ENCODE results near the gene IL9R. TPM values are rescaled to one million over a fixed set of nuclear protein-coding genes. Genes with fewer than 3 reads are reported as not detected.

The IL9R gene
- total and polyA plus RNA-seq, 2 of the 4 experiments (the other 2 are of a cell fraction), result 0.05 TPM; not detected in 1

DNA sequence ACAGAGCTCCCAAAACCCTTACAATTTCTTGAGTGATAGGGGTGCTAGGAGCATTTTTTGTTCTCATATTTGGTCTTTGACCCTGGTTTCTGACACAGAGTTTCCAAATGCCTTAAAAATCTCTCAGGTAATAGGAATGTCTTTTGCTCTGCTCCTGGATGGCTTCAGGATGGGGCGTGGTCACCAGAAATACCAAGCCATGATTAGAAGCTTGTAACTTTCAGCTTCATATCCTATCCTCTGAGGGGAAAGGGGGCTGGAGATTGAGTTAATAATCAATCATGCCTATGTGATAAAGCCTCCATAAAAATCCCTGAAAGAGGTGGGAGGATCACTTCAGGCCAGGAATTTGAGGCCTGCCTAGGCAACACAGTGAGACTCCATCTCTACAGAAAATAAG is 34.6 kb upstream of the IL9R start:
- H3K27me3 ChIP-seq (ENCODE audit: control insufficient read depth, insufficient read depth, low read length), result no peaks in the 10 kb centered on the region
- ChIA-PET CTCF (no interaction called here), POLR2A (ENCODE audit: unreplicated experiment) (no interaction called here)
- H3K23ac ChIP-seq (ENCODE audit: low read depth, low read length), result no peak overlapping the region
- DNase-seq (no peak), ATAC-seq (ENCODE audit: low read depth) (no peak)
- no peak overlapping the region for H2BK20ac ChIP-seq (ENCODE audit: low read depth, low read length)
- no TSS peak for BruUV-seq (replicated peaks)
- in situ Hi-C loops (cut with MboI; ENCODE audit: low sequenced_read_pairs), result no loop called here
- TF ChIP-seq MXI1 (IDR thresholded peaks at IDR 0.05; ENCODE audit: borderline replicate concordance, low read depth, low read length) (no peak), CHD1 (IDR thresholded peaks at IDR 0.05; ENCODE audit: low read depth, low read length) (no peak), FOS (IDR thresholded peaks at IDR 0.05; ENCODE audit: low read depth, low read length) (no peak), RAD21 (IDR thresholded peaks at IDR 0.05; ENCODE audit: low read length) (no peak), POLR2A (IDR thresholded peaks at IDR 0.05; ENCODE audit: low read depth, low read length) (no peak), RFX5 (IDR thresholded peaks at IDR 0.05; ENCODE audit: low read depth, low read length) (no peak), RCOR1 (IDR thresholded peaks at IDR 0.05; ENCODE audit: insufficient replicate concordance, low read length) (no peak)
- no peaks in the 10 kb centered on the region for H3K79me1 ChIP-seq (ENCODE audit: low read depth in 1 of 2, low read length in 2 of 2)
- intact Hi-C loops (cut with micrococcal nuclease), result no loop called here
- H2AFZ ChIP-seq (replicated peaks; ENCODE audit: low read length, poor library complexity), result no peak overlapping the region
- no CpG with 5 or more reads among the region's 1 CpG for WGBS, 2 experiments (ENCODE audit: extremely low coverage in 2 of 2, insufficient read length in 1 of 2)
- no peak overlapping the region for H3K18ac ChIP-seq (ENCODE audit: low read depth, low read length)
- H3K9me1 ChIP-seq (ENCODE audit: insufficient read depth, low read length), result no peaks in the 10 kb centered on the region
- no peak overlapping the region for H3K4me3 ChIP-seq (ENCODE audit: insufficient read depth, low read depth, low read length)
- no peak overlapping the region for H2BK120ac ChIP-seq (ENCODE audit: low read depth, low read length)
- H4K91ac ChIP-seq (ENCODE audit: insufficient read depth, low read depth, low read length), result no peak overlapping the region
- H3K56ac ChIP-seq (ENCODE audit: extremely low read depth, insufficient read depth, low read length), result no peak overlapping the region
- dilution Hi-C loops (cut with HindIII; ENCODE audit: low sequenced_read_pairs, unreplicated experiment), result no loop called here
- H3K9me3 ChIP-seq (ENCODE audit: control insufficient read depth, insufficient read depth, low read length), result no peaks in the 10 kb centered on the region; the same call in 1 of the 2 replicates
- no peak overlapping the region for H3K4ac ChIP-seq (ENCODE audit: low read depth, low read length)
- no peak overlapping the region for H4K8ac ChIP-seq (ENCODE audit: low read depth in 2 of 2, low read length in 2 of 2)
- no peak overlapping the region for H3K4me2 ChIP-seq (ENCODE audit: low read depth, low read length)
- H2BK5ac ChIP-seq (ENCODE audit: low read depth, low read length, poor library complexity, severe bottlenecking), result no peak overlapping the region
- no peak overlapping the region for H2AK5ac ChIP-seq (ENCODE audit: low read depth, low read length)
- no peak overlapping the region for H3K27ac ChIP-seq (ENCODE audit: insufficient read depth, low read length)
- no peaks in the 10 kb centered on the region for H4K20me1 ChIP-seq (ENCODE audit: insufficient read depth, low read length)
- no peak overlapping the region for H4K5ac ChIP-seq (ENCODE audit: low read depth, low read length)
- no peak overlapping the region for H2BK15ac ChIP-seq (ENCODE audit: low read depth, low read length)
- H3K14ac ChIP-seq (replicated peaks; ENCODE audit: low read depth, low read length), result no peak overlapping the region
- H3K9ac ChIP-seq (ENCODE audit: low read depth, low read length), result no peak overlapping the region
- no peak overlapping the region for H2AK9ac ChIP-seq (replicated peaks; ENCODE audit: low read depth, low read length, poor library complexity)
- no peaks in the 10 kb centered on the region for H3K36me3 ChIP-seq (ENCODE audit: control insufficient read depth, insufficient read depth, low read length)
- no peaks in the 10 kb centered on the region for H3K4me1 ChIP-seq (ENCODE audit: control insufficient read depth, insufficient read depth, low read length)
